H1 (cell line): ENCODE results near the gene ZCCHC17. TPM values are rescaled to one million over a fixed set of nuclear protein-coding genes. Genes with fewer than 3 reads are reported as not detected.

Experiments used
- CBX8 ChIP-seq: fragments of 300-800, 300-1000 bp; sonication (generic); IDR thresholded peaks from 2 replicates; pipeline ENCODE4 v1.7.1; 2016; ENCODE audit warnings: low read depth, low read length, borderline replicate concordance
- CHD1 ChIP-seq: IDR thresholded peaks from 2 replicates; pipeline ENCODE4 v1.6.1; 2012; ENCODE audit warnings: low read depth, low read length, improper control_type of control experiment
- EGR1 ChIP-seq: IDR thresholded peaks from 2 replicates; pipeline ENCODE4 v1.6.1; 2011; ENCODE audit warnings: low read depth, low read length, borderline replicate concordance
- GABPA ChIP-seq: IDR thresholded peaks from 2 replicates; pipeline ENCODE4 v1.6.1; 2011; ENCODE audit warnings: mild to moderate bottlenecking, low read length, moderate library complexity, borderline replicate concordance; ENCODE audit not compliant: insufficient read depth
- HDAC2 ChIP-seq, 2 experiments: fragments of 300-600 bp in 1 of 2; sonication (generic) in 1 of 2; IDR thresholded peaks; 2 replicates each; pipeline ENCODE4 v1.6.1; 2011 to 2012; ENCODE audit warnings: low read depth in 2 of 2, low read length in 2 of 2, mild to moderate bottlenecking in 2 of 2, moderate library complexity in 2 of 2, borderline replicate concordance in 1 of 2, inconsistent platforms in 1 of 2
- JUND ChIP-seq: IDR thresholded peaks from 2 replicates; pipeline ENCODE4 v1.6.1; 2011; ENCODE audit warnings: mild to moderate bottlenecking, improper control_type of control experiment, low read length
- NANOG ChIP-seq: IDR thresholded peaks from 2 replicates; pipeline ENCODE4 v1.6.1; 2011; ENCODE audit warnings: low read length, low read depth, mild to moderate bottlenecking, inconsistent platforms; ENCODE audit not compliant: insufficient read depth, poor library complexity, severe bottlenecking
- POU5F1 ChIP-seq: IDR thresholded peaks from 2 replicates; pipeline ENCODE4 v1.6.1; 2011; ENCODE audit warnings: low read depth, mild to moderate bottlenecking, low read length, moderate library complexity
- RNF2 ChIP-seq: fragments of 200-900, 300-1000 bp; sonication (generic); IDR thresholded peaks from 2 replicates; pipeline ENCODE4 v1.7.1; 2016; ENCODE audit warnings: borderline replicate concordance, low read depth, mild to moderate bottlenecking, antibody characterized with exemption, low read length; ENCODE audit not compliant: poor library complexity, severe bottlenecking; ENCODE audit errors: missing control alignments
- RXRA ChIP-seq: IDR thresholded peaks from 2 replicates; pipeline ENCODE4 v1.6.1; 2011; ENCODE audit warnings: low read depth, mild to moderate bottlenecking, low read length, moderate library complexity; ENCODE audit not compliant: insufficient read depth
- SIN3A ChIP-seq, 2 experiments: IDR thresholded peaks in 1 of 2; conservative IDR thresholded peaks in 1 of 2; 2 replicates each; pipeline ENCODE4 v1.6.1; 2011 to 2012; ENCODE audit warnings: low read length in 2 of 2, improper control_type of control experiment in 1 of 2, low read depth in 1 of 2, mild to moderate bottlenecking in 1 of 2
- SIX5 ChIP-seq: IDR thresholded peaks from 2 replicates; pipeline ENCODE4 v1.6.1; 2011; ENCODE audit warnings: mild to moderate bottlenecking, low read depth, low read length
- SP1 ChIP-seq: IDR thresholded peaks from 2 replicates; pipeline ENCODE4 v1.6.1; 2011; ENCODE audit warnings: low read depth, low read length
- SUZ12 ChIP-seq: fragments of 200-600 bp; sonication (generic); IDR thresholded peaks from 2 replicates; pipeline ENCODE4 v1.6.1; 2012; ENCODE audit warnings: mild to moderate bottlenecking, inconsistent platforms, low read length, moderate library complexity, mixed read lengths
- TBP ChIP-seq: IDR thresholded peaks from 2 replicates; pipeline ENCODE4 v1.6.1; 2011; ENCODE audit warnings: low read depth, low read length, improper control_type of control experiment
- TCF12 ChIP-seq: IDR thresholded peaks from 2 replicates; pipeline ENCODE4 v1.6.1; 2011; ENCODE audit warnings: low read depth, mild to moderate bottlenecking, low read length
- polyA plus RNA-seq, 7 experiments: library from polyadenylated mRNA; depleted of rRNA in 3 of 7; stranded (reverse) in 5 of 7; unstranded in 2 of 7; fragments of >200 nt in 5 of 7; fragments of 200-250 nt in 2 of 7; gene quantifications; 1 replicate in 5 of 7; 2 replicates in 1 of 7; 4 replicates in 1 of 7; pipeline versions ENCODE4 v1.2.1 to v1.2.3, GENCODE V29; 2011 to 2013; ENCODE audit warnings: missing spikeins in 2 of 7, mixed read lengths in 2 of 7
- total RNA-seq: library from RNA; stranded (reverse); fragmentation: NEBNext Ultra II Directional; extraction: Animal tissue kit (Norgen Biotek cat#: 25700); gene quantifications from 2 replicates; pipeline ENCODE4 v1.2.1, GENCODE V29; 2021
- TF ChIP-seq, protein P1 (sequence below): IDR thresholded peaks from 2 replicates; pipeline ENCODE4 v1.6.1; 2012; ENCODE audit warnings: inconsistent platforms
- TF ChIP-seq, protein P2 (sequence below), 3 experiments: IDR thresholded peaks; 1 replicate in 2 of 3; 2 replicates in 1 of 3; pipeline versions ENCODE4 v1.5.1 to v1.6.1; 2011; ENCODE audit warnings: low read length in 3 of 3, mild to moderate bottlenecking in 3 of 3, inconsistent platforms in 2 of 3, low read depth in 1 of 3, moderate library complexity in 1 of 3; ENCODE audit not compliant: insufficient read depth in 1 of 3; ENCODE audit errors: control extremely low read depth in 1 of 3
- TF ChIP-seq, protein P3 (sequence below): IDR thresholded peaks from 2 replicates; pipeline ENCODE4 v1.6.1; 2011; ENCODE audit warnings: low read length, improper control_type of control experiment

Gene ZCCHC17
- total and polyA plus RNA-seq, 2 of the 8 experiments (the other 6 are each of a cell fraction or from before 2014, with no cell fraction given): 51.6 to 59.3 TPM

DNA sequence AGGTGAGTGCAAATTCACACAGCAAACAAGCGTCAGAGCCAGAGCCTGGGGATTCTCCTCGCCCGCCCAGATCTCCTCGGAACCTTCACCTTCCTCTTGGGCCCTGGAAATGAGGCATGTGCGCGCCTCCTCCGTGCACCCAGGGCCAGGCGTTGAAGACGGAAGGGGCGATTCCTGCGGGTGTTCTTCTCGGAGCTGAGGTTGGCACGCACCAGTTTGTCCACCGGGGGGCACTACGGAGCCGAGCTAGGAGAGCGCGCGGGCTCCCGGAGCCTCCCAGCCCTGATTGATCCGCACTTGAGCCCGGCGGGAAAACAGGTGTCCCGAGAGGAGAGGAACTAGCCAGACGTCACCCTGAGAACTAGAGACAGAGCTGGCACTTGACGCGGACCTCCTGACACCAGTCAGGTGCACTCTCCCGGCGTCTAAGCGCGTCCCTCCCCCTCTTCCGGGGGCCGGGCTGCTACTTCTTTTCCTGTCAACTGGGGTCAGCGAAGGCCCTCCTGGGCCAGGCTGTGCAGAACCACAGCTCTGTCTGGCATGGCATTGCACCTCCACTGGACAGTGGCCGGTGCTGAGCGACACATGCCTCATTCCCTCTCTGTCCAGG lies 97.9 kb downstream of the ZCCHC17 start (continued):
- TF ChIP-seq CHD1: no peak
- TF ChIP-seq RXRA: no peak
- TF ChIP-seq, protein P1, sequence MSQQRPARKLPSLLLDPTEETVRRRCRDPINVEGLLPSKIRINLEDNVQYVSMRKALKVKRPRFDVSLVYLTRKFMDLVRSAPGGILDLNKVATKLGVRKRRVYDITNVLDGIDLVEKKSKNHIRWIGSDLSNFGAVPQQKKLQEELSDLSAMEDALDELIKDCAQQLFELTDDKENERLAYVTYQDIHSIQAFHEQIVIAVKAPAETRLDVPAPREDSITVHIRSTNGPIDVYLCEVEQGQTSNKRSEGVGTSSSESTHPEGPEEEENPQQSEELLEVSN: peak; percentile 85; the same call in 1 of the 2 replicates
- peak; percentile 67; the same call in 1 of the 2 replicates for TF ChIP-seq TCF12
- TF ChIP-seq TBP: 0 out of 2 replicates have a peak, but pooled peaks have one; percentile 25
- TF ChIP-seq SUZ12: no peak
- peak; percentile 30 to 59; a peak in 1 of 4 replicates for TF ChIP-seq SIN3A (conservative IDR thresholded peaks at IDR 0.05 in 1 of 2, IDR thresholded peaks at IDR 0.05 in 1 of 2; ENCODE audit: low read depth in 1 of 2, low read length in 2 of 2)
- no peak for TF ChIP-seq GABPA
- TF ChIP-seq, protein P2, sequence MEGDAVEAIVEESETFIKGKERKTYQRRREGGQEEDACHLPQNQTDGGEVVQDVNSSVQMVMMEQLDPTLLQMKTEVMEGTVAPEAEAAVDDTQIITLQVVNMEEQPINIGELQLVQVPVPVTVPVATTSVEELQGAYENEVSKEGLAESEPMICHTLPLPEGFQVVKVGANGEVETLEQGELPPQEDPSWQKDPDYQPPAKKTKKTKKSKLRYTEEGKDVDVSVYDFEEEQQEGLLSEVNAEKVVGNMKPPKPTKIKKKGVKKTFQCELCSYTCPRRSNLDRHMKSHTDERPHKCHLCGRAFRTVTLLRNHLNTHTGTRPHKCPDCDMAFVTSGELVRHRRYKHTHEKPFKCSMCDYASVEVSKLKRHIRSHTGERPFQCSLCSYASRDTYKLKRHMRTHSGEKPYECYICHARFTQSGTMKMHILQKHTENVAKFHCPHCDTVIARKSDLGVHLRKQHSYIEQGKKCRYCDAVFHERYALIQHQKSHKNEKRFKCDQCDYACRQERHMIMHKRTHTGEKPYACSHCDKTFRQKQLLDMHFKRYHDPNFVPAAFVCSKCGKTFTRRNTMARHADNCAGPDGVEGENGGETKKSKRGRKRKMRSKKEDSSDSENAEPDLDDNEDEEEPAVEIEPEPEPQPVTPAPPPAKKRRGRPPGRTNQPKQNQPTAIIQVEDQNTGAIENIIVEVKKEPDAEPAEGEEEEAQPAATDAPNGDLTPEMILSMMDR (IDR thresholded peaks at IDR 0.05; ENCODE audit: control extremely low read depth in 1 of 3, insufficient read depth in 1 of 3, low read depth in 1 of 3, low read length in 3 of 3): peak; percentile 85 to 93 (median 92)
- TF ChIP-seq RNF2: no peak
- no peak for TF ChIP-seq SP1
- no peak for TF ChIP-seq POU5F1
- 0 out of 2 replicates have a peak, but pooled peaks have one; percentile 21 for TF ChIP-seq JUND
- TF ChIP-seq EGR1: no peak
- TF ChIP-seq CBX8: no peak
- no peak for TF ChIP-seq HDAC2 (IDR thresholded peaks at IDR 0.05; ENCODE audit: borderline replicate concordance in 1 of 2, low read depth in 2 of 2, low read length in 2 of 2)
- TF ChIP-seq NANOG: no peak
- TF ChIP-seq, protein P3, sequence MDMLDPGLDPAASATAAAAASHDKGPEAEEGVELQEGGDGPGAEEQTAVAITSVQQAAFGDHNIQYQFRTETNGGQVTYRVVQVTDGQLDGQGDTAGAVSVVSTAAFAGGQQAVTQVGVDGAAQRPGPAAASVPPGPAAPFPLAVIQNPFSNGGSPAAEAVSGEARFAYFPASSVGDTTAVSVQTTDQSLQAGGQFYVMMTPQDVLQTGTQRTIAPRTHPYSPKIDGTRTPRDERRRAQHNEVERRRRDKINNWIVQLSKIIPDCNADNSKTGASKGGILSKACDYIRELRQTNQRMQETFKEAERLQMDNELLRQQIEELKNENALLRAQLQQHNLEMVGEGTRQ: peak; percentile 11; the same call in 1 of the 2 replicates
- no peak for TF ChIP-seq SIX5
